ENCODE data around the gene ADAMTS17.

ADAMTS17 gene

GRCh38 chr15:100196326-100197058 is 145.3 kb downstream of the ADAMTS17 start:
- TF ChIP-seq ZBTB7A (IDR thresholded peaks at IDR 0.05; ENCODE audit: low read depth) (no peak), TAF1 (IDR thresholded peaks at IDR 0.05; ENCODE audit: low read depth) (no peak)

- no peak for TF ChIP-seq EGR1 (IDR thresholded peaks at IDR 0.05)
- TF ChIP-seq USF1 (IDR thresholded peaks at IDR 0.05): no peak
- no peak for TF ChIP-seq RAD21 (IDR thresholded peaks at IDR 0.05; ENCODE audit: low read depth)
- no peak for TF ChIP-seq TEAD4 (IDR thresholded peaks at IDR 0.05)
- no peak for TF ChIP-seq TAF1 (IDR thresholded peaks at IDR 0.05; ENCODE audit: low read depth)
- TF ChIP-seq ZBTB7A (IDR thresholded peaks at IDR 0.05; ENCODE audit: low read depth): no peak
- TF ChIP-seq REST (IDR thresholded peaks at IDR 0.05; ENCODE audit: low read depth): no peak
- no peak for TF ChIP-seq EP300 (IDR thresholded peaks at IDR 0.05; ENCODE audit: borderline replicate concordance)
- TF ChIP-seq MAX (IDR thresholded peaks at IDR 0.05): no peak
- no peak for TF ChIP-seq YY1 (IDR thresholded peaks at IDR 0.05; ENCODE audit: low read depth)
- no peak for TF ChIP-seq CEBPB (IDR thresholded peaks at IDR 0.05)
- no peak for TF ChIP-seq TCF12 (IDR thresholded peaks at IDR 0.05; ENCODE audit: low read depth)
- no peak for TF ChIP-seq FOXM1 (IDR thresholded peaks at IDR 0.05; ENCODE audit: borderline replicate concordance, low read depth)
- no peak for TF ChIP-seq NFIC (IDR thresholded peaks at IDR 0.05)
- TF ChIP-seq CREB1 (IDR thresholded peaks at IDR 0.05; ENCODE audit: low read depth): no peak
These were observed 146.8 kb downstream of the ADAMTS17 start for GRCh38 chr15:100194996-100195395.

GRCh38 chr15:100193277-100193860 is 148.4 kb downstream of the ADAMTS17 start:
- TF ChIP-seq REST (IDR thresholded peaks at IDR 0.05; ENCODE audit: low read depth) (no peak), USF1 (IDR thresholded peaks at IDR 0.05) (no peak), CEBPB (IDR thresholded peaks at IDR 0.05) (no peak), YY1 (IDR thresholded peaks at IDR 0.05; ENCODE audit: low read depth) (no peak), EGR1 (IDR thresholded peaks at IDR 0.05) (no peak), TAF1 (IDR thresholded peaks at IDR 0.05; ENCODE audit: low read depth) (no peak), TCF12 (IDR thresholded peaks at IDR 0.05; ENCODE audit: low read depth) (no peak), TEAD4 (IDR thresholded peaks at IDR 0.05) (no peak), NFIC (IDR thresholded peaks at IDR 0.05) (no peak), FOXM1 (IDR thresholded peaks at IDR 0.05; ENCODE audit: borderline replicate concordance, low read depth) (no peak), MAX (IDR thresholded peaks at IDR 0.05) (no peak), RAD21 (IDR thresholded peaks at IDR 0.05; ENCODE audit: low read depth) (no peak), ZBTB7A (IDR thresholded peaks at IDR 0.05; ENCODE audit: low read depth) (no peak)

- TF ChIP-seq MAX (IDR thresholded peaks at IDR 0.05): no peak
- no peak for TF ChIP-seq FOXM1 (IDR thresholded peaks at IDR 0.05; ENCODE audit: borderline replicate concordance, low read depth)
- TF ChIP-seq CREB1 (IDR thresholded peaks at IDR 0.05; ENCODE audit: low read depth): no peak
- TF ChIP-seq TCF12 (IDR thresholded peaks at IDR 0.05; ENCODE audit: low read depth): no peak
- no peak for TF ChIP-seq TAF1 (IDR thresholded peaks at IDR 0.05; ENCODE audit: low read depth)
- TF ChIP-seq EGR1 (IDR thresholded peaks at IDR 0.05): no peak
These were observed 149.4 kb downstream of the ADAMTS17 start for GRCh38 chr15:100192097-100193080.

GRCh38 chr15:100191161-100191560 is 150.6 kb downstream of the ADAMTS17 start:
- no peak for TF ChIP-seq TEAD4 (IDR thresholded peaks at IDR 0.05)
- TF ChIP-seq EGR1 (IDR thresholded peaks at IDR 0.05): no peak
- no peak for TF ChIP-seq ZBTB7A (IDR thresholded peaks at IDR 0.05; ENCODE audit: low read depth)
- no peak for TF ChIP-seq CREB1 (IDR thresholded peaks at IDR 0.05; ENCODE audit: low read depth)
- no peak for TF ChIP-seq USF1 (IDR thresholded peaks at IDR 0.05)
- TF ChIP-seq MAX (IDR thresholded peaks at IDR 0.05): no peak
- TF ChIP-seq TCF12 (IDR thresholded peaks at IDR 0.05; ENCODE audit: low read depth): no peak
- no peak for TF ChIP-seq TAF1 (IDR thresholded peaks at IDR 0.05; ENCODE audit: low read depth)
- no peak for TF ChIP-seq FOXM1 (IDR thresholded peaks at IDR 0.05; ENCODE audit: borderline replicate concordance, low read depth)
- no peak for TF ChIP-seq YY1 (IDR thresholded peaks at IDR 0.05; ENCODE audit: low read depth)
- no peak for TF ChIP-seq REST (IDR thresholded peaks at IDR 0.05; ENCODE audit: low read depth)
- no peak for TF ChIP-seq CEBPB (IDR thresholded peaks at IDR 0.05)
- TF ChIP-seq RAD21 (IDR thresholded peaks at IDR 0.05; ENCODE audit: low read depth): no peak
- no peak for TF ChIP-seq EP300 (IDR thresholded peaks at IDR 0.05; ENCODE audit: borderline replicate concordance)
- TF ChIP-seq NFIC (IDR thresholded peaks at IDR 0.05): no peak

Measured in Ishikawa (cell line).